Retina (tissue), 1 donor: ENCODE results near the gene PITPNC1.
A peak's percentile ranks its signal among the peaks of the same experiment; 100 is the strongest.
"Not testable (repeated sequence)": the region's sequence is repeated elsewhere in the genome, so short reads cannot be mapped to it uniquely, and the experiment has no call there.

ENCODE experiments used
- DNase-seq: peaks from one replicate; pipeline ENCODE4 v3.0.0-alpha.2; 2016

PITPNC1 gene

GRCh38 chr17:67594115-67594880, 217.2 kb downstream of the PITPNC1 start:
- no peak for DNase-seq

GRCh38 chr17:67600408-67600807, 223.3 kb downstream of the PITPNC1 start:
- DNase-seq: no peak

- no peak for DNase-seq
Measured at GRCh38 chr17:67601897-67602296, 224.8 kb downstream of the PITPNC1 start.

GRCh38 chr17:67602444-67602843, 225.4 kb downstream of the PITPNC1 start:
- DNase-seq: no peak

GRCh38 chr17:67602974-67603373, 225.9 kb downstream of the PITPNC1 start:
- DNase-seq: peak; percentile 29

- no peak for DNase-seq
Measured at GRCh38 chr17:67605256-67605912, 228.3 kb downstream of the PITPNC1 start.

GRCh38 chr17:67606471-67606870, 229.4 kb downstream of the PITPNC1 start:
- DNase-seq: no peak

- DNase-seq: no peak
Measured at GRCh38 chr17:67606896-67607604, 230.0 kb downstream of the PITPNC1 start.

- DNase-seq: no peak
Measured at GRCh38 chr17:67610061-67610460, 233.0 kb downstream of the PITPNC1 start.

- no peak for DNase-seq
Measured at GRCh38 chr17:67613961-67614360, 236.9 kb downstream of the PITPNC1 start.

- DNase-seq: peak; percentile 13
Measured at GRCh38 chr17:67615011-67615561, 238.0 kb downstream of the PITPNC1 start.

- DNase-seq: no peak
Measured at GRCh38 chr17:67615736-67616135, 238.7 kb downstream of the PITPNC1 start.

- no peak for DNase-seq
Measured at GRCh38 chr17:67617304-67617899, 240.3 kb downstream of the PITPNC1 start.

GRCh38 chr17:67619555-67619954, 242.5 kb downstream of the PITPNC1 start:
- DNase-seq: no peak

- DNase-seq: no peak
Measured at GRCh38 chr17:67620088-67620487, 243.0 kb downstream of the PITPNC1 start.

GRCh38 chr17:67620636-67621035, 243.6 kb downstream of the PITPNC1 start:
- DNase-seq: no peak

GRCh38 chr17:67623767-67624166, 246.7 kb downstream of the PITPNC1 start:
- DNase-seq: no peak

GRCh38 chr17:67624886-67625656, 248.0 kb downstream of the PITPNC1 start:
- DNase-seq: no peak

GRCh38 chr17:67625971-67626370, 248.9 kb downstream of the PITPNC1 start:
- no peak for DNase-seq

GRCh38 chr17:67628580-67629013, 251.5 kb downstream of the PITPNC1 start:
- no peak for DNase-seq

GRCh38 chr17:67629971-67630320, 252.9 kb downstream of the PITPNC1 start:
- DNase-seq: no peak

- not testable (repeated sequence) for DNase-seq
Measured at GRCh38 chr17:67630836-67631235, 253.8 kb downstream of the PITPNC1 start.
